ENCODE measurements around the gene SLC9C1. TPM values are rescaled to one million over a fixed set of nuclear protein-coding genes. Genes with fewer than 3 reads are reported as not detected.

The SLC9C1 gene
- total and polyA plus RNA-seq, 2 of the 4 experiments (the other 2 are of a cell fraction), result not detected

DNA sequence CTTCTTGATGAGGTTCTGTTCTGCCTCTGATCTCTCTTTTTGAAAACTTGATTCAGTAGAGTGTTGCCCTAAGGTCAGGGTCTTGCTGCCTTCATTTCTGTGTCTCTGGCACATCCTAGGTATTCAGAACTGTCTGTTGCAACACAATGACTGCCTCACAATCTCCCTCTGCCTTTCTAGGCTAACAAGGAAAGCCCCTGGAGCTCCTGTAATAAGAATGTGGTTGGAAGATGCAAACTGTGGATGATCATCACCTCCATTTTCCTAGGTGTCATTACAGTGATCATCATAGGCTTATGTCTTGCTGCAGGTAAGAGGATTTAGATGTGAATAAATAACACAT is 200.9 kb downstream of the SLC9C1 start:
- peak; percentile 9 for ATAC-seq (ENCODE audit: low read depth)
- Histone ChIP-seq H3K27ac (ENCODE audit: insufficient read depth, low read length) (peak overlapping the region; percentile 21; the same call in 1 of the 2 replicates), H2BK15ac (ENCODE audit: low read depth, low read length) (peak overlapping the region; percentile 3; the same call in 1 of the 3 replicates), H2AK5ac (ENCODE audit: low read depth, low read length) (0 out of 2 replicates have a peak overlapping the region, but pooled peaks have one; percentile 21), H3K4me3 (ENCODE audit: insufficient read depth, low read depth, low read length) (no peak overlapping the region; the same call in 1 of the 2 replicates), H3K4ac (ENCODE audit: low read depth, low read length) (peak overlapping the region; percentile 62; the same call in 1 of the 2 replicates), H2AK9ac (replicated peaks; ENCODE audit: low read depth, low read length, poor library complexity) (no peak overlapping the region), H3K9me3 (ENCODE audit: control insufficient read depth, insufficient read depth, low read length) (peaks cover 3% of the 10 kb centered on the region; the same call in 1 of the 2 replicates), H4K5ac (ENCODE audit: low read depth, low read length) (peak overlapping the region; percentile 84), H3K9ac (ENCODE audit: low read depth, low read length) (peak overlapping the region; percentile 8), H3K14ac (replicated peaks; ENCODE audit: low read depth, low read length) (peak overlapping the region; percentile 12; the same call in 1 of the 2 replicates), H4K20me1 (ENCODE audit: insufficient read depth, low read length) (no peaks in the 10 kb centered on the region), H3K36me3 (ENCODE audit: control insufficient read depth, insufficient read depth, low read length) (no peaks in the 10 kb centered on the region), H2BK20ac (ENCODE audit: low read depth, low read length) (no peak overlapping the region), H2BK5ac (ENCODE audit: low read depth, low read length, poor library complexity, severe bottlenecking) (peak overlapping the region; percentile 72), H4K8ac (ENCODE audit: low read depth in 2 of 2, low read length in 2 of 2) (peak overlapping the region; percentile 49 to 77; a peak in 3 of 4 replicates), H3K4me2 (ENCODE audit: low read depth, low read length) (peak overlapping the region; percentile 81), H3K18ac (ENCODE audit: low read depth, low read length) (peak overlapping the region; percentile 42; the same call in 1 of the 2 replicates), H3K23ac (ENCODE audit: low read depth, low read length) (peak overlapping the region; percentile 49; the same call in 1 of the 2 replicates), H3K4me1 (ENCODE audit: control insufficient read depth, insufficient read depth, low read length) (peaks cover 11% of the 10 kb centered on the region), H3K56ac (ENCODE audit: extremely low read depth, insufficient read depth, low read length) (no peak overlapping the region), H3K9me1 (ENCODE audit: insufficient read depth, low read length) (peaks cover 8% of the 10 kb centered on the region; the same call in 1 of the 2 replicates), H3K27me3 (ENCODE audit: control insufficient read depth, insufficient read depth, low read length) (no peaks in the 10 kb centered on the region), H3K79me1 (ENCODE audit: low read depth in 1 of 2, low read length in 2 of 2) (peaks cover 14 to 59% of the 10 kb centered on the region in 2 experiments; a peak in 3 of 4 replicates), H2BK120ac (ENCODE audit: low read depth, low read length) (peak overlapping the region; percentile 47), H2AFZ (replicated peaks; ENCODE audit: low read length, poor library complexity) (no peak overlapping the region), H4K91ac (ENCODE audit: insufficient read depth, low read depth, low read length) (no peak overlapping the region)
- CTCF ChIA-PET, result interaction anchor here (1.3 to 1.5 kb wide), 3 partner anchors 14 to 19 kb away, joined by 3 to 4 read pairs (median 4); no protein-coding TSS in a partner anchor
- intact Hi-C loops (cut with micrococcal nuclease), result no loop called here
- no TSS peak for BruUV-seq (replicated peaks)
- peak; percentile 32 for DNase-seq
- dilution Hi-C loops (cut with HindIII; ENCODE audit: low sequenced_read_pairs, unreplicated experiment), result no loop called here
- POLR2A ChIA-PET (ENCODE audit: unreplicated experiment), result no interaction called here
- no peak for TF ChIP-seq RFX5 (IDR thresholded peaks at IDR 0.05; ENCODE audit: low read depth, low read length)
- TF ChIP-seq CEBPB (IDR thresholded peaks at IDR 0.05; ENCODE audit: low read depth, low read length), result peak; percentile 68
- in situ Hi-C loops (cut with MboI; ENCODE audit: low sequenced_read_pairs), result no loop called here

Measured in IMR-90 (cell line).